ENCODE measurements around the gene STYXL2.

Gene STYXL2

GRCh38 chr1:167092653-167093052 lies 1.2 kb upstream of the STYXL2 start:
- in situ Hi-C loops (cut with MboI; ENCODE audit: low pct_unique_long_range_greater_than_20kb, low sequenced_read_pairs, unreplicated experiment): no loop called here
- TF ChIP-seq CTCF (IDR thresholded peaks at IDR 0.05; ENCODE audit: extremely low read depth, insufficient read depth, missing control alignments): no peak
- no peak for DNase-seq (ENCODE audit: low spot score)

- in situ Hi-C loops (cut with MboI; ENCODE audit: low pct_unique_long_range_greater_than_20kb, low sequenced_read_pairs, unreplicated experiment): no loop called here
- no peak for TF ChIP-seq CTCF (IDR thresholded peaks at IDR 0.05; ENCODE audit: extremely low read depth, insufficient read depth, missing control alignments)
- no peak for DNase-seq (ENCODE audit: low spot score)
Observed at GRCh38 chr1:167094690-167095089, 815 bp downstream of the STYXL2 start.

- in situ Hi-C loops (cut with MboI; ENCODE audit: low pct_unique_long_range_greater_than_20kb, low sequenced_read_pairs, unreplicated experiment): no loop called here
- DNase-seq (ENCODE audit: low spot score): no peak
- no peak for TF ChIP-seq CTCF (IDR thresholded peaks at IDR 0.05; ENCODE audit: extremely low read depth, insufficient read depth, missing control alignments)
Observed at GRCh38 chr1:167095368-167095767, 1.5 kb downstream of the STYXL2 start.

- TF ChIP-seq CTCF (IDR thresholded peaks at IDR 0.05; ENCODE audit: extremely low read depth, insufficient read depth, missing control alignments): no peak
- no peak for DNase-seq (ENCODE audit: low spot score)
- in situ Hi-C loops (cut with MboI; ENCODE audit: low pct_unique_long_range_greater_than_20kb, low sequenced_read_pairs, unreplicated experiment): no loop called here
Observed at GRCh38 chr1:167099851-167100250, 6.0 kb downstream of the STYXL2 start.

- no peak for TF ChIP-seq CTCF (IDR thresholded peaks at IDR 0.05; ENCODE audit: extremely low read depth, insufficient read depth, missing control alignments)
- in situ Hi-C loops (cut with MboI; ENCODE audit: low pct_unique_long_range_greater_than_20kb, low sequenced_read_pairs, unreplicated experiment): no loop called here
- DNase-seq (ENCODE audit: low spot score): no peak
Observed at GRCh38 chr1:167100730-167101129, 6.9 kb downstream of the STYXL2 start.

GRCh38 chr1:167101754-167102153 lies 7.9 kb downstream of the STYXL2 start:
- TF ChIP-seq CTCF (IDR thresholded peaks at IDR 0.05; ENCODE audit: extremely low read depth, insufficient read depth, missing control alignments): no peak
- DNase-seq (ENCODE audit: low spot score): no peak
- in situ Hi-C loops (cut with MboI; ENCODE audit: low pct_unique_long_range_greater_than_20kb, low sequenced_read_pairs, unreplicated experiment): no loop called here

Measured in GM13977 (cell line).